ENCODE measurements around the gene TRABD2B.

Gene TRABD2B

GRCh38 chr1:47805921-47806361, 191.2 kb downstream of the TRABD2B start:
- TF ChIP-seq, protein P1, sequence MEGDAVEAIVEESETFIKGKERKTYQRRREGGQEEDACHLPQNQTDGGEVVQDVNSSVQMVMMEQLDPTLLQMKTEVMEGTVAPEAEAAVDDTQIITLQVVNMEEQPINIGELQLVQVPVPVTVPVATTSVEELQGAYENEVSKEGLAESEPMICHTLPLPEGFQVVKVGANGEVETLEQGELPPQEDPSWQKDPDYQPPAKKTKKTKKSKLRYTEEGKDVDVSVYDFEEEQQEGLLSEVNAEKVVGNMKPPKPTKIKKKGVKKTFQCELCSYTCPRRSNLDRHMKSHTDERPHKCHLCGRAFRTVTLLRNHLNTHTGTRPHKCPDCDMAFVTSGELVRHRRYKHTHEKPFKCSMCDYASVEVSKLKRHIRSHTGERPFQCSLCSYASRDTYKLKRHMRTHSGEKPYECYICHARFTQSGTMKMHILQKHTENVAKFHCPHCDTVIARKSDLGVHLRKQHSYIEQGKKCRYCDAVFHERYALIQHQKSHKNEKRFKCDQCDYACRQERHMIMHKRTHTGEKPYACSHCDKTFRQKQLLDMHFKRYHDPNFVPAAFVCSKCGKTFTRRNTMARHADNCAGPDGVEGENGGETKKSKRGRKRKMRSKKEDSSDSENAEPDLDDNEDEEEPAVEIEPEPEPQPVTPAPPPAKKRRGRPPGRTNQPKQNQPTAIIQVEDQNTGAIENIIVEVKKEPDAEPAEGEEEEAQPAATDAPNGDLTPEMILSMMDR (IDR thresholded peaks at IDR 0.05; ENCODE audit: extremely low read depth, missing control alignments): no peak
- no peak for DNase-seq (ENCODE audit: low spot score)

DNA sequence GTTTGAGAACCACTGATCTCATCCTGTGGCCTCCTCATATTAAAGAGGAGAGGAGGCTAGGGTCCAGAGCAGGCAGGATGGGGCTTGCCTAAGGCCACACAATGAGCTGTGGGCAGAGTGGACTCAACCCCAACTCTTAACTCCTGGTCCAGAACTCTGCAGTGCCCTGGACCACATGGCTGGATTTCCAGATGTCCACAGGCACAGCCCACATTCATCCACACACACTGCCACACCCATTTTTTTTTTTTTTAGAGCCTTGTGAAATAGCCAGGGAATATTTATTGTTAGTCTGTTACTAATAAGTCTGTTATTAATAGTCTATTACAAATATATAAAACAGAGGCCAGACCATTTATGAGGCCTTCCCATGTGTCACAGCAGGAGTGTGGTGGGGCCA, 192.2 kb downstream of the TRABD2B start:
- TF ChIP-seq, protein P1 (IDR thresholded peaks at IDR 0.05; ENCODE audit: extremely low read depth, missing control alignments): no peak
- no peak for DNase-seq (ENCODE audit: low spot score)

GRCh38 chr1:47803815-47804501, 193.2 kb downstream of the TRABD2B start:
- no peak for DNase-seq (ENCODE audit: low spot score)
- TF ChIP-seq, protein P1 (IDR thresholded peaks at IDR 0.05; ENCODE audit: extremely low read depth, missing control alignments): no peak

DNA sequence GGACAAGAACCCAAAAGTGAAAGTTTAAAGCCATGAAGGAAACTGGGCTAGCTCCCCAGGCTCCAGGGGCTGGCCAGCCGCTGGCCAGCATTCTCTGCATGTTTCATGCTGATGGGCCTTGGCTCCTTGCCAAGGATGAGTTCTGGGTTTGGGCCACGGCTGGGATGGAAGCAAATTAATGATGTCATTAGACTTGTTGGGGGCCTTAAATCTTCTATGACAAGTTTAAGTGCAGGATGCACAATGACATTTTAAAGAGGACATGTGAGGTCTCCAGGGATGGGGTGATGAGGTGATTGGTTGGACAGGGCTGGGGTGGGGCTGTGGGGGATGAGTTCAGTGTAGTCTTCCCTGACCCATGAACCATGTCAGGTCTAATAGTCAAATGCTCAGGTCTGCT, 199.6 kb downstream of the TRABD2B start:
- TF ChIP-seq, protein P1 (IDR thresholded peaks at IDR 0.05; ENCODE audit: extremely low read depth, missing control alignments): no peak

DNA sequence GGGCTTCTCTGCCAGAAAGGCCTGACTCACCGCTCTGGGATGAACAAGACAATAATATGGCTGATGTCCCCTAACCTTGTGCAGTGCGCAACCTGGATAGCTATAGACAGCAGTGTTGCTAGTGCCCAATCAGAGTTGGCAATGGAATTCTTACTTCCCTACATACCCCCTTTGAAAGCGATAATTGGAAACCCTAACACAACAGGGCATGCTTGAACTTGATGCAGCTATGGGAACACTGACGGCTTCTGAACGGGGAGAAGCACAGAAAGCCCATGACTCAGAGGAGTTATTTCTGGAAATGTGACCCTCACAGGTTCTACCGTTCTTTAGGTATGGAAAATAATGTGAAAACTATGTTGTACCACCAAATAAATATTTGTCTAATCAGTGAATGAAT, 200.6 kb downstream of the TRABD2B start:
- no peak for DNase-seq (ENCODE audit: low spot score)
- TF ChIP-seq, protein P1 (IDR thresholded peaks at IDR 0.05; ENCODE audit: extremely low read depth, missing control alignments): no peak

More for the DNA sequence above, 199.6 kb downstream of the TRABD2B start:
- DNase-seq (ENCODE audit: low spot score): no peak

DNA sequence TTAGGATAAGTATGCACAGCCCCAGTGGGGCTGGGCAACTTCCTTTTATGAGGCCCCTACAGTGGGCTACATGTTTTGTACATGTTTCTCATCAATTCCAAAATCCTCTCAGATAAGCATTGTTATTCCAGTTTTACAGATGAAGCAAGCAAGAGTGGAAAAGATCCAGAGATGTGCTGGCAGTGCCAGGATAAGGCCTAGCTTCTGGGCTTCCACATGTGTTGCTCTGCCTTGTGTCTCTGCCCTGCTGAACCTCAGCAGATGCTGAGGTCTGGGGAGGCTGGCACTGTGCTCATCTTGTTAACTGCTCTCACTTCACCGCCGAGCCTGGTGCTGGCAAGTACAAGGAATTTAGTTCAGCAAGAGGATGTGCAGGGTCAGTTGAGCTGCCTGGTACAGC, 202.1 kb downstream of the TRABD2B start:
- TF ChIP-seq, protein P1 (IDR thresholded peaks at IDR 0.05; ENCODE audit: extremely low read depth, missing control alignments): no peak
- DNase-seq (ENCODE audit: low spot score): no peak

- TF ChIP-seq, protein P1 (IDR thresholded peaks at IDR 0.05; ENCODE audit: extremely low read depth, missing control alignments): no peak
- DNase-seq (ENCODE audit: low spot score): no peak
Measured at GRCh38 chr1:47794530-47794929, 202.7 kb downstream of the TRABD2B start.

Measured in GM20000 (cell line).